GM18499 (cell line): ENCODE measurements around the gene ESRRA.

ENCODE experiments used
- ATAC-seq: cut with Tn5 transposase; IDR thresholded peaks from one replicate; pipeline ENCODE4 v1.9.1; 2021; ENCODE audit warnings: moderate number of reproducible peaks; ENCODE audit not compliant: insufficient read depth, unreplicated experiment

The ESRRA gene

DNA sequence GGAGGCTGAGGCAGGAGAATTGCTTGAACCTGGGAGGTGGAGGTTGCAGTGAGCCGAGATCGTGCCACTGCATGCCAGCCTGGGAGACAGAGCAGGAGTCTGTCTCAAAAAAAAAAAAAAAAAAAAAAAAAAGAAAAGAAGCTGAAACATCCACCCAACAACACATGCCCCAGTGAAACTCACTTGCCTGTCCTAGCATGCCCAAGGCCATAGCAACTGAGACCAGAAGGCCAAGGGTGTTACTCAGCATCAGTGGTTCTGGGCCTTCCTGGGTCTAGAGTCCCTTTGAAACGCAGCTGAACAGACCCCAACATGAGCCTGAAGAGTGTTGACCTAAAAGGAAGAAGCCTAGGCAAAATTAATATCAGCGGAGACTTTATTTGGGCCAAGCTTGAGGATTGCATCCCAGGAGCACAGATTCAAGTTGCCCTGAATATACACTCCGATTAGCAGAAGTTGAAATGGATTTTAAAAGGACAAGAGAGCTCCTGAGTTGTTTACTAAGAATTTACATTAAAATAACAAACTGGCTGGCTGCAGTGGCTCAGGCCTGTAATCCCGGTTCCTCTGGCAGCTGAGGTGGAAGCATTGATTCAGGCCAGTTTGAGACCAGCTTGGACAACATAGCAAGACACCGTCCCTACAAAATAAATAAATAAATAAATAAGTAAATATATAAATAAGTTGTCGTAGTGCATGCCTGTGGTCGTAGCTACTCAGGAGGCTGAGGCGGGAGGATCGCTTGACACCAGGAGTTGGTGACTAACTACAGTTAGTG, 19.6 kb downstream of the ESRRA start:
- ATAC-seq, result no peak

DNA sequence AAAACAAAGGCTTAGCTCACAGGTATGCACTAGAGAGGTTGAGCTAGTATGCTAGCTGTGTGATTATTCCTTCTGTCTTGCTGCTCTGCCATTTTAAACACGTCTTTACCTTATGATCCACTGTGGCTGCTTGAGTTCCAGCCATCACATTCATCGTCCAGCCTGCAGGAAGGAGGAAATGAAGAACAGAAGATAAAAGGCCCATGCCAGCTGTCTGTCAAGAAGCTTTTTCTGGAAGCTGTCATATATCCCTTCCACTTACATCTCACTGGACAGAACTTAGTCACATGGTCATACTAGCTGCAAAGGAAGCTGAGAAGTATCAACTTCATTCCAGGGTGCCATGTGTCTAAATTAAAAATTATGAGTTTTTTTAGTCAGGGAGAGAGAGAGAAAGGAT, 22.1 kb downstream of the ESRRA start:
- no peak for ATAC-seq

DNA sequence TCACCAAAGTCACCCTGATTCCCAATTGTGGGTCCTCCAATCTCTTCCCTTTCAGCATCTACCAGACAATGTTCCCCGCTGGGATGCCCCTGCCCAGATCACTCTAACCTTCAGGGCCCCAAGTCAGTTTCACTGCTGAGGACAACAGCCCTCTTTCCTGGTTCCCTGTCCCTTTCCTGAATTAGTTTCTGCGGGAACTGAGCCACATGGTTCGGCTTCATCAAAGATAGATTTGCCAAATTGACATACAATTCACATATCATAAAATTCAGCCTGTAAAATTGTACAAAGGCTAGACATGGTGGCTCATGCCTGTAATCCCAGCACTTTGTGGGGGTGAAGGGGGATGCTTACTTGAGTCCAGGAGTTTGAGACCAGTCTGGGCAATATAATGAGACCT, 22.7 kb downstream of the ESRRA start:
- no peak for ATAC-seq

DNA sequence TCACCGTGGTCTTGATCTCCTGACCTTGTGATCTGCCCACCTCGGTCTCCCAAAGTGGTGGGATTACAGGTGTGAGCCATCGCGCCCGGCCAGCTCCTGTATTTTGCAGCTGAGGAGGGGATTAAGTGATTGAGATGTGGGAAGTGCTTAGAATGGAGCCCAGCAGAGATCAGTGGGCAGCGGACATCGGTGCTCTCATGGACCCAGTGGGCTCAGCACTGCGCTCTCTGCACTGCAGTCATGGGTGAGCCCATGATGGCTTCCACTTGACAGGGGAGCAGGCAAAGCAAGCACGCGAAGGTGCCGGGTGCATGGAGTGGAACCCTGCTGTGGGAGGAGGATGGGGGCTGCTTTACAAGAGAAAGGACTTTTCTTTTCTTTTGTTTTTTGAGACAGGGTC, 25.6 kb downstream of the ESRRA start:
- ATAC-seq, result no peak

DNA sequence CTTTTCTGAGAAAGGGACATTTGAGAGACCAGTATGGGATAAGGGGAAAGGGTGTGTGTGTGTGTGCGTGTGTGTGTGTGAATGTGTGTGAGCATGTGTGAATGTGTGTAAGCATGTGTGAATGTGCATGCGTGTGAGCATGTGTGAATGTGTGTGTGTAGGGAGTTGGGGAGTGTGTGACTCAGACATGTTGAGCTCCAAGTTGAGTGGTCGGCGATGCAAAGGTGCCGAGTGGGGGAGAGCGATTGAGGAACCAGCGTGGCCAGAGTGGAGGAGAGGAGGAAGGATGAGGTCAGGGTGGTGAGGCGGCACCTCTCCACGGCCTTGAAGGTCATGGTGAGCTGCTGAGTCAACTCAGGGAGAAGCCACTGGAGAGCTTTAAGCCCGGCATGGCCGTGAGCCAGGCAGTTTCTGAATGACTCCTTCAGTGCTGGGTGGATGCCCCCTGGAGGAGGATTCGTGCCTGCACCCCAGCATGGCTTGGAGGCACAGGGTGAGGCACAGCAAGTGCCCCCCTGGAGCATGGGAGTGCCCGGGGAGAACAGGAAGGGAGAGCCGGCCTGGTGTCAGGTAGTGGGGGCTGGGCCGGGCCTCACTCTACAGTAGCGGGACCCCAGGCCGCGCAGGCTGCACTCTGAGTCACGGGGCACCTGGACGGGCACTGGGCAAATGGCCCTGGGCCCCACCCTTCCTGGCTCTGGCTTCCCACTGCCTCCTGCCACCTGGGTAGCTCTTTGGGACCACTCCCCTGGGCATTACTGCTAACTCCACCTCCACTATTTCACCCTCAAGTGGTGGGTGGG, 26.4 kb downstream of the ESRRA start:
- ATAC-seq, result no peak

DNA sequence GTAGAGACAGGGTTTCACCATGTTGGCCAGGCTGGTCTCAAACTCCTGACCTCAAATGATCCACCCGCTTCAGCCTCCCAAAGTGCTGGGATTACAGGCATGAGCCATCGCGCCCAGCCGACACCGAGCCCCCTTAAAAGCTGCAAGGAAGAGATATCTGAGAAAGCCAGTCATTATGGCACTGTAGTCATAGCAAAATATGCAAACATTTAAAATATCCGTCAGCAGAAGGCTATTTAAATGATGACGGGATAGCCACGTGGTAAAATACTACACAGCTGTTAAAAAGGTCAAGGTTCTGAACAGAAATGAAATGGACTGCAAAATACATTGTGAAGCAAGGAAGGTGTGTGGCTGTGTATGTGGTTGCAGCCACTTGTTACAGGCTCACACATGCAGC, 28.2 kb downstream of the ESRRA start:
- no peak for ATAC-seq

DNA sequence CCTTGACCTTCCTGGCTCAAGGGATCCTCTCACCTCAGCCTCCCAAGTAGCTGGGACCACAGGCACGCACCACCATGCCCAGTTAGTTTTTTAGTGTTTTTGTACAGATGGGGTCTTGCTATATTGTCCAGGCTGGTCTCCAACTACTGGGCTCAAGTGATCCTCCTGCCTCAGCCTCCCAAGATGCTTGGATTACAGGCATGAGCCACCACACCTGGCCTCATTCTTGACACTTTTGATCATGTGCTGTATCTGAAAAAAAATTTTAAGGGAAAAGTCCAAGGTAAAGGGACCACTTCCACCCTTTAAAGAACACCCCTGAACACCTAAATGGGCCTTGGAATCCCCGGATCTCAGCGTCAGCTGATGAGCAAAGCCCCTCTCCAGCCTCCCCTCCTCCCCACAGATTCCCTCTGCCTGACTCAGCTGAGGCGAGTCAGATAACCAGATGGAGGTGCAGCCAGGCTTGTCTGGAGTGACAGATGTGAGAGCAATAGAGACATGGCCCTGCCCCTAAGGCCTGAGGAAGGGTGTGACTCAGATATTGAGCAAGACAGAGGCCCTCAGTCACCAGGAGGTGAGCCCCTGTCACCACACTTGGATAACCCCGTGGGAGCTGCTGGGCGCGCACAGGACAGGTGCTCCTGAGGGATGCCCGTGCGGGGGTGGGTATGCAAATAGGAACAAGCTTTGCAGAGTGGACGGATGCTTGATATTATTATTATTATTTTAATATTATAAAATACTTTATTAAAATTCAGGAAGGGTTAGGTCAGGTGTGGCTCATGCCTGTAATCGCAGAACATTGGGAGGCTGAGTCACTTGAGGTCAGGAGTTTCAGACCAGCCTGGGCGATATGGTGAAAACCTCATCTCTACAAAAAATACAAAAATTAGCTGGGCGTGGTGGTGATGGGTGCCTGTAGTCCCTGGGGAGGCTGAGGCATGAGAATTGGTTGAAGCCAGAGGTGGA, 29.7 kb downstream of the ESRRA start:
- peak; percentile 76 for ATAC-seq

DNA sequence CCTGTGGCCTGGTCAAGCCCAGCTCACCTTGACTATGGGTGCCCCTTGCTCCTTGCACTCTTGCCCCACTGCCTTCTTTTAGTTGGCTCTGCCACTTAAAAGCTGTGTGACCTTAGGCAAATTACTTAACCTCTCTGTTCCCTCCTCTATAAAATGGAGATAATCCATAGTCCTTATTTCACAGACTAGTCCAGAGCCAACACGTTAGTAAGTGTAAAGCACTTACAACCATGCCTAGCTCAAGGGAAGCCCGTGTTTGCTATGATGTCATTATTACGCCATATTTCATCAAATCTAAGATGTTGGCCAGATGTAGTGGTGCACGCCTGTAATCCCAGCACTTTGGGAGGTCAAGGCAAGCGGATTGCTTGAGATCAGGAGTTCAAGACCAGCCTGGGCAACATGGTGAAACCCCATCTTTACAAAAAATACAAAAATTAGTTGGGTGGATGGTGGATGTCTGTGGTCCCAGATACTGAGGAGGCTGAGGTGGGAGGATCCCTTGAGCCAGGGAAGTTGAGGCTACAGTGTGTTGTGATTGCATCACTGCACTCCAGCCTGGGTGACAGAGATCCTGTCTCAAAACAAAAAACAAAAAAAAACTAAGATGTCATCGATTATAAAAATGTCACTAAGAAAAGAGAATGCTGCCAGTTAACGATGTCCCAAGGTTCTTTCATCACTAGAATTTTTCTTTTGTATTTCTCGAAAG, 32.4 kb downstream of the ESRRA start:
- ATAC-seq, result no peak

DNA sequence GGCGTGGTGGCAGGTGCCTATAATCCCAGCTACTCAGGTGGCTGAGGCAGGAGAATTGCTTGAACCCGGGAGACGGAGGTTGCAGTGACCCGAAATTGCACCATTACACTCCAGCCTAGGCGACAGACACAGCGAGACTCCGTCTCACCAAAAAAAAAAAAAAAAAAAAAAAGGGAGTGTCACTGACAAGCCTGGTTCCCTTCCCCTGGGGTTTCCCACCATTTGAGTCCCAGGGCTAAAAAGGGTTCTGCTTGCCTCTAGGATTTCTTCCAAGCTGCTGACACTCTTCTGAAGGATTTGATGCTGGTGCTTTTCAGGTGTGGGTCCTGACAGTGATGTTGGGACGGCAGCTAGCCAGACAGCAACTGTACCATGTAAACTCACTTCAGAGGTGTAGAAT, 33.4 kb downstream of the ESRRA start:
- ATAC-seq, result no peak

DNA sequence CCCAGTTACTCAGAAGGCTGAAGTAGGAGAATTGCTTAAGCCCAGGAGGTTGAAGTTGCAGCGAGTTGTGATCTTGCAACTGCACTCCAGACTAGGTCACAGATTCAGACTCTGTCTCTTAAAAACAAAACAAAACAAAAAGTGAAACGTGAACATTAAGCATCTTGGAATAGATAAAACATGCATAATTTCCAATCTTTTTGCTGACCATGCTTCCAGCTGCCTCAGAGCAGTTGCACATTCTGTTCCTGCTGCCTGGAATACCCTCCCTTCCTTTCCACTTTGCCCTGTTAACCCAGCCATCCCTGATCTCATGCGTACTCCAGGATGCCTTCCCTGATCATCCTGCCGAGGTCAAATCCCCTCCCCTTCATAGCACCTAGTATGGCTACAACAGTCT, 34.0 kb downstream of the ESRRA start:
- no peak for ATAC-seq

DNA sequence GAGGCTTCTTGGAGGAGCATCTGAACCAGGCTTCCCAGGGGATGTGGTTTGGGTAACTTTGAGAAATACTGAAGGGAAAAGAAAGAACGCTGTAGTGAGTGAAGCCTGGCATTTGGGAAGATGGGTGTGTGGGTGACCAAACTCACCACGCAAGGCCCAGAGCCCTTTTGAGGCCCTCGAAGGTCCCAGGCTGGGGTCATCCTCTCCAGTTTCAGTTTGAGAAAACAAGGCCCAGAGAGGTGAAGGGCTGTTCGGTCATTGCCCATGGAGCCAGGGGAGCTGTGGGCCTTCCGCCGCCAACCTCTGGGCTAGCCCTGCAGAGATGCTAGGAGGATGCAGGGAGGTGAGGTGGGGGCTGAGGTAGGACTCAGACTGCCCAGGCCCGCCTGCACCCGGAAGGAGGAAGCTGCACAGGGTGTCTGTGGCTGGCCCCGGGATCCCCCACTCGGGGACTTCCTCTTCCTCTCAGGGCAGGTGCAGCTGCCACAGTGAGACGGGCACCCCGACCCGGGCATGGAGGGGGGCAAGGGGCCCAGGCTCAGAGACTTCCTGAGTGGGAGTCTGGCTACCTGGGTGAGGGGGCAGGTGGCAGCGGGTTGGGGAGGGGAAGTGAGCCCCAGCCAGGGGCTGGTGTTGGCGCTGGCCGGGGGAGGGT, 34.6 kb downstream of the ESRRA start, which contains the start of gene CCDC88B:
CCDC88B (plus strand) TSS at position 451 of the 655 bp plus-strand sequence; CDS start at position 514, 63 bp downstream.
- ATAC-seq, result no peak

DNA sequence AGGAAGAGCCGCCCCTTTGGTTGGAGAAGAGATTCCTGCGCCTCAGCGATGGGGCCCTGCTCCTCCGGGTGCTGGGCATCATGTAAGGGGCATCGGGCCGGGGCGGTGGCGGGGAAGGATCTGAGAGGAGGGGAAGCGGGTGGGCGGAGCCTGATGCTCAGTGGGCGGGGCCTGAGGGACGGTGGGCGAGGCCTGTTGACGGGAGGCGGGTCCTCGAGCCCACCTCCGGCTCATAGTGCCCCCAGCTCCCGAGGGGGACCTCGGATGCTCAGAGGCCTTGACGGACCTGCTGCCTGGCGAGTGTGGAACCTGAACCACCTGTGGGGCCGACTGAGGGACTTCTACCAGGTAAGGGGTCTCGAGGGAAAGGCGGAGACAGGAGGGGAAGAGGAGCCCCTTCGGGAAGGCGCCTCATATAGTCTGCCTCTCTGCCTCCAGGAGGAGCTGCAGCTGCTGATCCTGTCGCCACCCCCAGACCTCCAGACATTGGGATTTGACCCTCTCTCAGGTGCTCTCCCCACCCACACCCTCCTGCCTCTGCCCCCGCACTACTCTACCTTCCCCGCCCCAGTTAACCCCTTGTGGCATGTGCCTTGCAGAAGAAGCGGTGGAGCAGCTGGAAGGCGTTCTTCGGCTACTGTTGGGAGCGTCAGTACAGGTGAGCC, 35.5 kb downstream of the ESRRA start:
- no peak for ATAC-seq

DNA sequence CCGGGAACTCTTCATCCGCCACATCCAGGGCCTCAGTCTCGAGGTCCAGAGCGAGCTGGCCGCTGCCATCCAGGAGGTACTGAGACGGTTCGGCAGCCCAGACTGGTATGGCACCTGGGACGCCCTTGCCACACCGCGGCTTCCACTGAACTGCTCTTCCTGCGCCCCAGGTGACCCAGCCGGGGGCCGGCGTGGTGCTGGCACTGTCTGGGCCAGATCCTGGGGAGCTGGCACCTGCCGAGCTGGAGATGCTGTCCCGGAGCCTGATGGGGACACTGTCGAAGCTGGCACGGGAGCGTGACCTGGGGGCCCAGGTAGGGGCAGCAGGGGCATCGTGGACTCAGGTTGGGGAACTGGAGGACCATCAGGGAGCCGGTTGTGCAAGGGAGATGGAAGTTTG, 36.1 kb downstream of the ESRRA start:
- ATAC-seq, result no peak

DNA sequence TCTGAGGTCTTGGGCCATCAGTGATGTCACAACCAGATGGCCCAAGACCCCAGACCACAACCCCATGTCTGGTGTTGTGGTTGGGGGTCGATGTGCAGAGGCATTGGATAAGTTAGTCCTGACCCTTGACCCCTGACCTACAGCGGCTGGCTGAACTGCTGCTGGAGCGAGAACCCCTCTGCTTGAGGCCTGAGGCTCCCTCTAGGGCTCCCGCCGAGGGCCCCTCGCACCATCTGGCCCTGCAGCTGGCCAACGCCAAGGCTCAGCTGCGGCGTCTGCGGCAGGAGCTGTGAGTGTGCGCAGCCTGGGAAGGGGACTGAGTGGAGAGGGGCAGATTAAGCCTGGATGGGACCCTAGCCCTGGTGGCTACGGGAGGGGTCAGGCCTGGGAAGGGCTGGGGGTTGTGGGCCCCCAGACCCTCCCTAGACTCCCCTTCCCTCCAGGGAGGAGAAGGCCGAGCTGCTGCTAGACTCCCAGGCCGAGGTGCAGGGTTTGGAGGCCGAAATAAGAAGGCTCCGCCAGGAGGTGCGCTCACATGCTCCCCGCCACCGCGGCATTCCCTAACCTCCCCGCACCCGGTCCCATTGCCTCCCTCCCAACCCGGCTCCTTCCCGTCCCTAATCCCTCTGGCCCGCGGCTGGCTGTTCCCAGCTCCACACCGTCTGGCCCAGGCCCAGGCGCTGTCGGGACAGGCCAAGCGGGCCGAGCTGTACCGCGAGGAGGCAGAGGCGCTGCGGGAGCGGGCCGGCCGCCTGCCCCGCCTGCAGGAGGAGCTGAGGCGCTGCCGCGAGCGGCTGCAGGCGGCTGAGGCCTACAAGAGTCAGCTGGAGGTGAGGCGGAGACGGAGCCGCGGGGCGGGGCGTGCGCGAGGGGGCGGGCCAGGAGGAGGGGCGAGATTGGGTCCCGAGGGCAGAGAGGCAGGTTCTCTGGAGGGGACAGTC, 36.8 kb downstream of the ESRRA start:
- ATAC-seq, result no peak

DNA sequence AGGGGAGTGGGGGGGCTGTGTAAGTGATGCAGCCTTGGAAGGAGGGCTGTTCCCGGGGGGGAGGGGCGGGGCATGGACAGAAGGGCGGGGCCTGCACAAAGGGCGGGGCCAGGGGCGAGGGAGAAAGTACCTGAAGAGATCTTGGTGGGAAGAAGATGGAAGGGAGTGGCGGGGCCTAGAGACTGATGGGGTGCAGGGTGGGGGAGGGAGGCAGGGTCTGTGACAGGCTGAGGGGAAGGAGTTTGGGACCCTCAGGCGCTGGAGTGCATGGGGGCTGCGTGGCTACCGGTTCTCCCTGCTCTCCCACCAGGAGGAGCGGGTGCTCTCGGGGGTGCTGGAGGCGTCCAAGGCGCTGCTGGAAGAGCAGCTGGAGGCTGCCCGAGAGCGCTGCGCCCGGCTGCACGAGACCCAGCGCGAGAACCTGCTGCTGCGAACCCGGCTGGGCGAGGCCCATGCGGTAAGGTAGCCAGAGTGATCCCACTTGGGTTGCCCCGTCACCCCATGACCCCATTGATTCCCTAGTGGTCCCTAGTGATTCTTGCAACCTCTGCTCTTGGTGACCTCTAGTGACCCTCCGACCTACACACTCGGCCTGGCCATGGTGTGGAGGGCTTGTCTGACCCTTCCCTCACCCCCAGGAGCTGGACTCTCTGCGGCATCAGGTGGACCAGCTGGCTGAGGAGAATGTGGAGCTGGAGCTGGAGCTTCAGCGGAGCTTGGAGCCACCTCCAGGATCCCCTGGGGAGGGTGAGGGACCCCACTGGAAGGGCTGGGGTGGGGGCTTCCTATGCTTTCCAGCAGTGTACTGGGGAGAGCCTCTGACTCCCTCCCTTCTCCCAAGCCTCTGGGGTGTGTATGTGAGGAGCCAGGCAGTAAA, 37.8 kb downstream of the ESRRA start:
- ATAC-seq, result no peak

DNA sequence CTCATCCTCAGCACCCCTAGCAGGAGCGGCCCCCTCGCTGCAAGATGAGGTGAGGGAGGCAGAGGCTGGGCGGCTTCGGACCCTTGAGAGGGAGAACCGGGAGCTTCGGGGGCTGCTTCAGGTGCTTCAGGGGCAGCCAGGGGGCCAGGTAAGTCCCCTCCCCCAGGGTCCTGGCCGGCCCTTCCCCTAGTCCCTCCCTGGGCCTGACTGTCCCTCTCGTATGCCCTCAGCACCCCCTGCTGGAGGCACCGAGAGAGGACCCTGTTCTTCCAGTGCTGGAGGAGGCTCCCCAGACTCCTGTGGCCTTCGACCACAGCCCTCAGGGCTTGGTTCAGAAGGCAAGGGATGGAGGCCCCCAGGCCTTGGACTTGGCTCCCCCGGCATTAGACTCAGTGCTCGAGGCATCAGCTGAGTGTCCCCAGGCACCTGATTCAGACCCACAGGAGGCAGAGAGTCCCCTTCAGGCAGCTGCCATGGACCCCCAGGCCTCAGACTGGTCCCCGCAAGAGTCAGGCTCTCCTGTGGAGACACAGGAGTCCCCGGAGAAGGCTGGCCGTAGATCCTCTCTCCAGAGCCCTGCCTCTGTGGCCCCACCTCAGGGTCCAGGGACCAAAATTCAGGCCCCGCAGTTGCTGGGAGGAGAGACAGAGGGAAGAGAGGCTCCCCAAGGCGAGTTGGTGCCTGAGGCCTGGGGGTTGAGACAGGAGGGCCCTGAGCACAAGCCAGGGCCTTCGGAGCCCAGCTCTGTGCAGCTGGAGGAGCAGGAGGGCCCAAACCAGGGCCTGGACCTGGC, 38.6 kb downstream of the ESRRA start:
- no peak for ATAC-seq
